ENCODE data around the gene CAPN3.
A peak's percentile ranks its signal among the peaks of the same experiment; 100 is the strongest.

Gene CAPN3

DNA sequence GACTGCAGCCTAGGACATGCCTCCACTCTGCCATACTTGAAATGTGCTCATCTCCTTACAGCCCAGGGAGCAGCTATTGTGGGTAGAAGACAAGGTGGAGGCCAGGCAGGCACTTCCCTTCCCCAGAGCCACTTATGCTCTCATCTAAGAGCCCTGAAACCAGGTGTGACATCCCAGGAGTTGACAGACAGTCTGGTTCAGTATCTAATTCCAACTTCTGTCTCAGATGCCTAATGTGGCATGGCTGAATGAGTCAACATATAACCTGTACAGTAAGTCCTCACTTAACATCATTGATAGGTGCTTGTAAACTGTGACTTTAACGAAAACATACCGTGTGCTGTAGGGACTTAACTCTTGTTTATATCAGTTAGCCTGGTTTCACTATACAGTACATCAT is 1.2 kb upstream of the CAPN3 start:
- no peak for DNase-seq

DNA sequence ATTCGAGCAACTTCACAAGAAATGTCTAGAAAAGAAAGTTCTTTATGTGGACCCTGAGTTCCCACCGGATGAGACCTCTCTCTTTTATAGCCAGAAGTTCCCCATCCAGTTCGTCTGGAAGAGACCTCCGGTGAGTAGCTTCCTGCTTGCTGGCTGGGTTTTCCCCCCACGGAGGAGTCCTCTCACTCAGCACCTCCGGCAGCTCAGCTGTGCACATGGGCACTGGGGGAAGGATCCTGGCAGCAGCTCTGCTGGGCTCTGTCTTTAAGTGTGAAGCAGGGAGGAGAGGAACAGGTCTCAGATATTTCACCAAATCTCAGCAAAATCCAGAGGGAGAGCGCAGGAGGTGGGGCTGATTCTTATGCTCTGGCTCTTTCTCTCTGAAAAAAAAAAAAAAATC is 684 bp downstream of the CAPN3 start:
- no peak for DNase-seq

- no peak for DNase-seq
Measured at GRCh38 chr15:42360535-42361112, 1.3 kb downstream of the CAPN3 start.

DNA sequence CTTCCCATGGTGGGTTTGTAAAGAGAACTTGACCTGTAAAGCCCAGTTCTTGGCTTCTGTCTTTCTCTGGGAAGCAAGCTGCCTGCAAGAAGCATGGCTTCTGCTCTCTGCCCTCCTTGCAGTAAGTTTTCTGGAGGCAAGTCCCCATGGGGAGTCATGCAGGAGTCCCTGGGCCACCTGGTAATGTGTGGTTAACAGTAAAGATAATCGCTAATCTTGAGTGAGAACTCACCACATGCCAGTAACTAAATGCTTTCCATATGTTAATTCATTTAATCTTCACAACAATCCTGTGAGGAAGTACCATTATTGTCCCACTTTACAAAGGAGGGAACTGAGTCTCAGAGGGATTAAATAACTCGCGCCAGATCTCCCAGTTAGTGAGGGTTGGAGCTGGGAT is 4.2 kb downstream of the CAPN3 start:
- DNase-seq, result no peak

DNA sequence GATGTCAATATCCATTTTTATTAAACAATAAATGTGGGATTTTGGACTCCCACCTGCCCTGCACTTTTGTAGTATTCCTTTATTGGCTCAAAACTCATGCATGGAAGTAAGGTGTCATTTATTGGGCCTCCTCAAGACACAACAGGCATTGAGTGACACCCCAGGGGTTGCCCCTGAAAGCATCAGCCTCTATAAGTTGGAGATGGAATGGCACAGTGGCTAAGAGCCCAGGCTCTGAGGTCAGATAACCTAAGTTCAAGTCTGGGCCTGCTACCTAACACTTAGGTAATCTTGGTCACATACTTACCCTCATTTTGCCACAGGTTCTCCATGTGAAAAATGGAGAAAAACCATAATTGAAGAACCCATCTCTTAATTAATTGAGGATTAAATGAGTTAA is 4.6 kb downstream of the CAPN3 start:
- DNase-seq, result no peak

DNA sequence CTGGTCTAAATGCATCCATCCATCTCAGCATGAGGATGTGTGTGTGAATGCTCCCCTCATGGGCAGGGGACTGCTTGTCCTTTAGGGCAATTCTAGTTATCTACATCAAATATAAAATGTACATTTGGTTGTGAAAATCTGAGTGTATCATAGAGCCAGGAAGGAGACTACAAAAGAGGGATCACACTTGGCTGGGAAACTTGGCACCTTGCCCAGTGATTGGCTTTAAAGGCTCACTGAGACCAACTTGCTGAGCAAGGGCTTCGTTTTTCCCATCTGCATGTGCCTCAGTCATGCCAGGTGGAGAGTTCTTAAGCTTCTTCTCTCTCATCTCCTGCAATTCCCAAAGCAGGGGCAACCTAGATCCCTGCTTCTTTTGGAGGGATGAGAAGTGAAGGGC is 5.2 kb downstream of the CAPN3 start:
- peak; percentile 82 for DNase-seq

DNA sequence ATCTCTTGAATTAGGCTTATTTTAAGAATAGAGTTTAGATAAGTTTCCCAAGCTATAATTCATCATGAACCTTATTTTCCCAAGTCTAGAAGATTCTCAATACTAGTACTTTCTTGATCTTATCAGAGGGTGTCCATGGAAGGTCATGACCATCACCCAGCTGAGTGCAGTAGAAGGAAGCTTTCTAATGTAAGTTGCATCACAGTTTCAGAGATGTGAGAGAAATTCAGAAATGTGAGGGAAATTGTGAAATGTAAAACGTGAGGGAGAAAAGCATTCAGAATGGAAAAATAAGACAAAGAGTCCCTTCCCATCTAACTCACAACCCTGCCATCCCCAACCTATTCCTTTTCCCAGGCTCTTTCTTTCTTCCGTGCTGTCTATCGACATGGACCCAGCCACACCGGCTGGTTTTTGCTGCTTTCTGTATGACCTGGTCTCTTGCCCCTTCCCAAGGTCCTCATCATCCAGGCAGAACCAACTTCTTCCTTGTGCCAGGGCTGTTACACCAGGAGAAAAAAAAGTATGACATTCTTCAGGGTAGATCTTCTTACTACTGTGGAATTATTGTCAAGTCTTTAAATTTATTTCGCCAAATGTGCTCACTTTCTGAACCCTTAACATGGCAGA is 6.7 kb downstream of the CAPN3 start:
- no peak for DNase-seq

DNA sequence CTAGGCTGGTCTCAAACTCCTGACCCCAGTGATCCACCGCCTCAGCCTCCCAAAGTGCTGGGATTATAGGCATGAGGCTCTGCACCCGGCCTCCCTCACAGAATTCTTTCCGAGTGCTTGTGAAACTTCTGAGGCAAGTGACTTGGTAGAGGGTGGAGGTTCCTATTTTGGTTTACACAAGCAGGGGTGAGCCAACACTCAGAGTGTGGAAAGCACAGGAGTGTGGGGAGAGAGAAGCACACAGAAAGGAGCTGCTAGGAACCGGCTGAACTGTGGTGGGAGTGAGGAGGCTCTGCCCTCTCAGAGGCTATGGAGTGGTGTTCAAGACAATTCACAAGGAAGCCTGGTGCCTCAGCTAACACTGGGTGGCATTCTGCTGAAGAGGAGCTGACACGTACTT is 7.7 kb downstream of the CAPN3 start:
- no peak for DNase-seq

GRCh38 chr15:42368096-42368495 is 8.8 kb downstream of the CAPN3 start:
- DNase-seq, result no peak

GRCh38 chr15:42371096-42371495 is 11.8 kb downstream of the CAPN3 start:
- no peak for DNase-seq

DNA sequence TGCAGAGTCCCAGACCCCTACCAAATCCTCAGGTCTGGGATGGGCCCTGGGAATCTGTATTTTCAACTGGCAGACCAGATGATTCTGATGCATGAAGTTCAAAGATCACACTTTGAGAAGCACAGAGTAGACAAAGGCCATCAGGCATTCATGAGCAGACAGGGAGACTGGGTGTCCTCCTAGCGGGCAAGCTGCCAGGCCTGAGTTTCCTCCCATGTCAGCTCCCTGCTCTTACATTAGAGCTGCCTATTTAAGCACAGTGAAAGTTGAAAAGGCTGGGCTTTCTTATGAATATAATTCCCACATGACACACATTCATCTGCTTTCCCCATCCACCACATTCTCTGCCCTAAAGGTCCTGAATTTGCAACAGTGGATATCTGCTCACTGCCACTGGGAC is 14.0 kb downstream of the CAPN3 start:
- DNase-seq, result no peak

DNA sequence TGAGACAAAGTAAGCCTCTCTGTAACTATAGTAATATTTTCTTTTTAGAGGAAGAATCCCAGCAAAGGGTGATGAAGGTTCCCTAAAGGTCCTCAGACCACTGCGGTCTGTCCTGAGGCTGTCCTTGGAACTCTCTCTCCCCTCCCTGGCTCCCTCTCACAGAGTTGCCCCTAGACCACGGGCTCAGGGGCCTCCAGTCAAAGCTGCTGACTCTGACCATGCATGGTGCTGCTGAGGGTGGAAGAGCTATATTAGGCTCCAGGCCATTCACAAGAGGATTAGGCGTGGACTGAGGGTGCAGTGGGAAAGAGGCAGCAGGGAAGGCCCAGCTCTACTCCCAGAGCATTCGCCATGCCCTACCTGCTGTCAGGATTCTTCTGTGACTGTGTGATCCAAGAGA is 14.6 kb downstream of the CAPN3 start:
- no peak for DNase-seq

DNA sequence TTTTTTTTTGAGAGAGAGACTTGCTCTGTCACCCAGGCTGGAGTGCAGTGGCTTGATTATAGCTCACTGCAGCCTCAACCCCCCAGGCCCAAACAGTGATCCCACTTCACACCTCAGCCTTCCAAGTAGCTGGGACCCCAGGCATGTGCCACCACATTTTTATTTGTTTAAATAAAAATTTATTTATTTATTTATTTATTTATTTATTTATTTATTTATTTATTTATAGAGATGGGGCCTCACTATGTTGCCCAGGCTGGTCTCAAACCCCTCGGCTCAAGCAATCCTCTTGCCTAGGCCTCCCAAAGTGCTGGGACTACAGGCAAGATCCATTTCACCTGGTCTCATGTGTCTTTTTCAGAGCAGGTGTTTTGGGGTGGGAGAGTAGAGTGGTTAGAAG is 15.5 kb downstream of the CAPN3 start:
- no peak for DNase-seq

DNA sequence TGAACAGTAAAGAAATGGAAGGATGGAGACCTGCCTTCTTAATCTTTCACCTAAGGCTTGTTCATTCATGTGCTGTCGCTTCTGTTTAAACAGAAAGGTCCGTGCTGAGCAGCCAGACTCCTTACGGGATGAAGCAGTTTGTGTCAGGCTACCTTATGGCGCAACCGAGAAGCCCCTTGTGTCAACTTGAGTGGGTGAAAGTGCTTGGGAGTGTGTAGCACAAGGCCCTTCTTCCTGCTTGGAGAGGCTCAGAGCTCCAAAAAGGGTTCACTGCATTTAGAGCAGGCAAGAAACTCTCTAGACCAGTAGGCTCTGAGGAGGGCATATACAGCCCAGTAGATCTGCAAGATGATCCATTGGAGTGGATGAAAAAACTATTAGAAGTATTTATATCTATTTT is 16.0 kb downstream of the CAPN3 start:
- DNase-seq, result no peak

DNA sequence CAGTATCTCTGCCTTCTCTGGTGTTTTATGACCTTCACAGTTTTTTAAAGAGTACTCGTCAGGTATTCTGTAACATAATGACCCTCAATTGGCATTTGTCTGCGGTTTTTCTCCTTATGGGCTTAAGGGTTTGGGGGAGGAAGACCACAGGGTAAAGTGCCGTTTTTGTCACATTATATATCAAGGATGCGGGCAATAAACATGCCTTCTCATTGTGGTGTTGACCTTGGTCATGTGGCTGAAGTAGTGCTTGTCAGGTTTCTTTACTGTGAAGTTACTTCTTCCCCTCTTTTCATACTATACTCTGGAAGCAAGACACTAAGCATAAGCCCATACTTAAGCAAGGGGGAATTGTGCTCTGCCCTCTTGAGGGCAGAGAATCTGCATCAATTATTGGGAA is 16.6 kb downstream of the CAPN3 start:
- no peak for DNase-seq

- no peak for DNase-seq
Measured at GRCh38 chr15:42378011-42378410, 18.7 kb downstream of the CAPN3 start.

GRCh38 chr15:42384597-42384996 is 25.3 kb downstream of the CAPN3 start:
- DNase-seq, result no peak

GRCh38 chr15:42385206-42385979 is 26.1 kb downstream of the CAPN3 start:
- DNase-seq, result peak; percentile 35

- DNase-seq, result no peak
Measured at GRCh38 chr15:42385980-42386700, 26.8 kb downstream of the CAPN3 start.

DNA sequence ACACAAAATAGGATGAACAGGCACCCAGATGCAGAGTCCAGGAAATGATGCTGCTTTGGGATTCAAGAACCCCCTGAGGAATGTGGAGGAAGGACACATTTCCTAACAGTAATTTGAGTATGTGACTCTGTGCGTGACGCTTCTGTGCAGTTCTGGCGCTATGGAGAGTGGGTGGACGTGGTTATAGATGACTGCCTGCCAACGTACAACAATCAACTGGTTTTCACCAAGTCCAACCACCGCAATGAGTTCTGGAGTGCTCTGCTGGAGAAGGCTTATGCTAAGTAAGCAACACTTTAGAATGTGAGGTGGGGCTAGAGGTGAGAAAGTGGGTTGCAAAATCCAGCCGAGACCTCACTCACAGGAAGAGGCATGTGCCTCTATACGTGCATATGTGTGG is 28.3 kb downstream of the CAPN3 start:
- no peak for DNase-seq

GRCh38 chr15:42392309-42393024 is 33.2 kb downstream of the CAPN3 start:
- no peak for DNase-seq

DNA sequence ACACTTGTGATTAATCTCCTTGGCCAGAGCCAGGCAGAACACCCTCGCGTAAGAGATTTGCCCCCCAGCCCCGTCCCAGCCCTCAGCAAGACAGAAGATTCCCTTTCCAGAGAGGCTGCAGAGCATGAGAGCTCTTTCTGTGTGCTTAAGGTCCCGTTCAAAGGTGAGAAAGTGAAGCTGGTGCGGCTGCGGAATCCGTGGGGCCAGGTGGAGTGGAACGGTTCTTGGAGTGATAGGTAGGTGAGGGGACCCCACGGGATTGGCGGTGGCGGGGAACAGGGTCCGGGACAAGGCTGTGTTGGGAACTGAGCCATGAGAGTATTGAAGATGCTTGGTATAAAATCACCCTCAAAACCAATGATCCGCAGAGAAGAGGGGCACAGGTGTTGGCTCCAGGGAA is 34.8 kb downstream of the CAPN3 start:
- no peak for DNase-seq

DNA sequence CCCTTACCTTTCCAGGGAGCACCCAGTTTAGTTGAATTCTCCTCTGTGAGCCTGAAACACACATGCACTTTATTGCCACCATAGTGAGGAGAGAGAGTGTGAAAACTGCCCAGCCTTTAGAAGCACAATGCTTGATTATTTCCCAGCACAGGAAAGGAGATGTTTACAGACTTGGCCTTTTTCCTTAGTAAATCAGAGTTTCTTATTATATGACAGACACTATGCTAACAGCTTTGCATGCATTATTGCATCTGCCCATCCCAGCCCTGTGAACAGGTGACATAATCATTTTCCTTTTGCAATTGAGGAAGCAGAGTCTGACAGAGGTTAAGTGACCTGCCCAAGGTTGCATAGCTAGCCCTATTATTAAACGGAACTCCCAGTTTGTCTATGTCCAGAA is 36.5 kb downstream of the CAPN3 start:
- no peak for DNase-seq
